Right cardiac atrium (tissue), 5 donors: ENCODE data around the gene PKP4. TPM values are rescaled to one million over a fixed set of nuclear protein-coding genes. Genes with fewer than 3 reads are reported as not detected.

Experiments used
- ATAC-seq, 2 donors: fragments of 200-7000 bp; cut with Tn5 transposase; one replicate each; pipeline versions ENCODE4 v1.8.0 to v1.9.1; 2020; ENCODE audit warnings: moderate library complexity in 2 of 2, mild to moderate bottlenecking in 1 of 2
- DNase-seq, 3 donors: peaks; one replicate each; pipeline ENCODE4 v3.0.0-alpha.2; 2020
- H3K27ac ChIP-seq: one replicate; pipeline ENCODE4 v1.5.1; 2013; ENCODE audit warnings: mild to moderate bottlenecking, low read length, control low read depth, moderate library complexity
- H3K27me3 ChIP-seq: one replicate; pipeline ENCODE4 v1.6.1; 2013; ENCODE audit not compliant: control insufficient read depth, insufficient read depth
- H3K4me1 ChIP-seq: one replicate; pipeline ENCODE4 v1.6.1; 2013; ENCODE audit warnings: low read length; ENCODE audit not compliant: control insufficient read depth, insufficient read depth
- H3K4me3 ChIP-seq: one replicate; pipeline ENCODE4 v1.5.1; 2013; ENCODE audit warnings: low read length, control low read depth
- H3K9me3 ChIP-seq: one replicate; pipeline ENCODE4 v1.6.1; 2013; ENCODE audit warnings: low read length; ENCODE audit not compliant: control insufficient read depth
- WGBS: extraction: QIAGEN DNeasy Blood & Tissue Kit; methylation state at CpG from one replicate; pipeline ENCODE4 v1.1.7; 2013; 5-methylcytosine and 5-hydroxymethylcytosine counted together
- intact Hi-C, 4 donors: fragments of 100-400 bp; cut with DNase I; formaldehyde crosslinking; loops; one replicate each; pipeline versions ENCODE4 v1.11.0 to v1.14.0; 2022 to 2023
- polyA plus RNA-seq: library from polyadenylated mRNA; stranded (reverse); fragments of 200-250 nt; gene quantifications from one replicate; pipeline ENCODE4 v1.2.3, GENCODE V29; 2013
- total RNA-seq, 4 donors: library from RNA; stranded (reverse); fragmentation: NEBNext Ultra II Directional; extraction: Animal tissue kit (Norgen Biotek cat#: 25700); gene quantifications; one replicate each; pipeline ENCODE4 v1.2.1, GENCODE V29; 2021
- donor health status: healthy with polysubstance abuse.
- donor health status: DM: no; HTN: yes; CAD: no.
- donor health status: DM: no; HTN: no; CAD: no.
- donor health status: DM: no; HTN: yes; CAD: no; lungs with severe emphysema.
- donor health status: DM: yes; HTN: yes; CAD: no.

The PKP4 gene
- total and polyA plus RNA-seq, 5 donors, result 32.4 to 74.8 (median 54.5) TPM

GRCh38 chr2:158730621-158731140 lies 273.9 kb downstream of the PKP4 start:
- Histone ChIP-seq H3K27ac (no peak overlapping the region), H3K27me3 (no peaks in the 10 kb centered on the region), H3K9me3 (no peaks in the 10 kb centered on the region), H3K4me1 (no peaks in the 10 kb centered on the region), H3K4me3 (no peak overlapping the region)
- intact Hi-C loops, result no loop called here
- DNase-seq, result no peak
- no peak for ATAC-seq
- 94% methylated on average over 9 of the region's 9 CpGs for WGBS

DNA sequence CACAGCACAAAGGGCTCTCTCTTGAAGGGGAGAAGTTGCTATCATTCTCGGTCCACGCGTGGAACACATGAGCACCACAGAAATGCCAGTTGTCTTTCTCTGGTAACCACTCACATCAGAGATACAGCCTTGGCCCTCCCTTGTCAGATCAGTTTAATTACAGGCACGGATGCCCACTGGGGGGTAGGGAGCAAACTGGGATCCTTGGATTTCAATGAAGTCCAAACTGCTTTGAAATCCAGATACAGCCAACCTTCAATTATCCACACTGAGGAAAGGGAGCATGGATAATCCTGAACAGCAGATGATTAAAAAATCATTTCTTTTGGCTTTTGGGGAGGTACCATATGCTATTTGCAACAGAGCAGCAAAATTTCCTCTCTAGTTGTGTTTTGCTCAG lies 274.6 kb downstream of the PKP4 start:
- intact Hi-C loops, result no loop called here
- H3K4me1 ChIP-seq, result no peaks in the 10 kb centered on the region
- no peaks in the 10 kb centered on the region for H3K27me3 ChIP-seq
- no peaks in the 10 kb centered on the region for H3K9me3 ChIP-seq
- 95% methylated on average over 4 of the region's 4 CpGs for WGBS
- H3K4me3 ChIP-seq, result no peak overlapping the region
- DNase-seq, result no peak
- ATAC-seq, result no peak
- no peak overlapping the region for H3K27ac ChIP-seq

Other genes with a start within 250 kb of the PKP4 start
- 1 to 10 TPM in 3 of 4 donors, under 1 TPM in 1; 0.70 to 2.4 (median 1.7) TPM for gene CCDC148, start 199 bp upstream of the PKP4 start, total RNA-seq
- gene CCDC148, start 199 bp upstream of the PKP4 start, polyA plus RNA-seq, result 0.23 TPM